Measurements from ENCODE around the gene LRP5. TPM values are rescaled to one million over a fixed set of nuclear protein-coding genes. Genes with fewer than 3 reads are reported as not detected.

The LRP5 gene
- polyA plus RNA-seq, 1 donor (not counting 4 experiments of a cell fraction or from before 2014, with no cell fraction given), result 6.6 TPM

GRCh38 chr11:68384530-68385081, 72.2 kb downstream of the LRP5 start:
- no peak for FAIRE-seq
- DNase-seq (ENCODE audit: low read depth, low spot score), result no peak
- no peaks in the 10 kb centered on the region for H3K9me1 ChIP-seq (ENCODE audit: control insufficient read depth, extremely low read depth, insufficient read depth, low read length)
- H3K27ac ChIP-seq (ENCODE audit: control insufficient read depth, insufficient read depth, low read length), result no peak overlapping the region
- TF ChIP-seq EZH2 (IDR thresholded peaks at IDR 0.05; ENCODE audit: low read length), result no peak
- TF ChIP-seq CTCF (optimal IDR thresholded peaks at IDR 0.05 in 1 of 3, IDR thresholded peaks at IDR 0.05 in 1 of 3, conservative IDR thresholded peaks at IDR 0.05 in 1 of 3; ENCODE audit: extremely low read depth in 1 of 3, insufficient read depth in 2 of 3, low read length in 3 of 3), result no peak
- no peaks in the 10 kb centered on the region for H3K27me3 ChIP-seq (ENCODE audit: control insufficient read depth, extremely low read depth, insufficient read depth, low read length)
- H3K36me3 ChIP-seq (ENCODE audit: control insufficient read depth in 2 of 2, extremely low read depth in 1 of 2, insufficient read depth in 2 of 2, low read length in 2 of 2), result peaks cover 10 to 16% of the 10 kb centered on the region in 2 experiments
- peaks cover 7% of the 10 kb centered on the region for H4K20me1 ChIP-seq (ENCODE audit: control insufficient read depth, extremely low read depth, insufficient read depth, low read length)
- H3K4me1 ChIP-seq (ENCODE audit: control insufficient read depth, extremely low read depth, insufficient read depth, low read length), result no peaks in the 10 kb centered on the region
- H3K4me2 ChIP-seq (ENCODE audit: control insufficient read depth, extremely low read depth, insufficient read depth, low read depth, low read length), result no peak overlapping the region
- no peaks in the 10 kb centered on the region for H3K9me3 ChIP-seq (ENCODE audit: control insufficient read depth, low read depth, low read length)
- no peaks in the 10 kb centered on the region for H3K79me2 ChIP-seq (ENCODE audit: control insufficient read depth, insufficient read depth, low read length)
- dilution Hi-C loops (cut with MboI; ENCODE audit: extremely low pct_ligation_motif_present, low sequenced_read_pairs), result no loop called here
- H2AFZ ChIP-seq (ENCODE audit: control insufficient read depth, low read length), result no peak overlapping the region
- H3K4me3 ChIP-seq (ENCODE audit: control insufficient read depth in 2 of 3, extremely low read depth in 1 of 3, insufficient read depth in 2 of 3, low read depth in 1 of 3, low read length in 3 of 3), result no peak overlapping the region
- H3K9ac ChIP-seq (ENCODE audit: control insufficient read depth, extremely low read depth, insufficient read depth, low read length), result no peak overlapping the region

DNA sequence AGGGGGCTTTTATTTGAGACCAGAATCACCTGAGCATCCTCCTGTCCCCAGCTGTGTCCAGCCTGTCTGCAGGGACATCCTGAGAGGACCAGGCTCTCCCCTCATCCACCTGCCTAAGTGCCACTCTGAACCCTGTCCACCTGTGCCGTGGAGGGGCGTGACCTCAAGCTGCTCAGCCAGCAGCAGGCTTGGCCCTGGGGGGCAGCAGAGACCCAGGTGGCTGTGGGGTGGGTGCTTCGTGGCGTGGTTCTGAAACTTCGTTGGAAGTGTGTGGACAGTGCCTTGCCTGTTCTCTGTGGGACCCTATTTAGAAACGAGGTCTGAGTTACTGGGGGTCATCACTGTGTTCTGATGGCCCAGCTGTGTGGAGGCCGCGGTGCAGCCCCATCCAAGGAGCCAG, 72.7 kb downstream of the LRP5 start:
- Histone ChIP-seq H3K9me1 (ENCODE audit: control insufficient read depth, extremely low read depth, insufficient read depth, low read length) (no peaks in the 10 kb centered on the region), H3K79me2 (ENCODE audit: control insufficient read depth, insufficient read depth, low read length) (no peaks in the 10 kb centered on the region), H3K9ac (ENCODE audit: control insufficient read depth, extremely low read depth, insufficient read depth, low read length) (no peak overlapping the region), H3K27me3 (ENCODE audit: control insufficient read depth, extremely low read depth, insufficient read depth, low read length) (no peaks in the 10 kb centered on the region), H3K4me1 (ENCODE audit: control insufficient read depth, extremely low read depth, insufficient read depth, low read length) (no peaks in the 10 kb centered on the region), H2AFZ (ENCODE audit: control insufficient read depth, low read length) (no peak overlapping the region), H4K20me1 (ENCODE audit: control insufficient read depth, extremely low read depth, insufficient read depth, low read length) (peaks cover 7% of the 10 kb centered on the region), H3K4me3 (ENCODE audit: control insufficient read depth in 2 of 3, extremely low read depth in 1 of 3, insufficient read depth in 2 of 3, low read depth in 1 of 3, low read length in 3 of 3) (no peak overlapping the region), H3K36me3 (ENCODE audit: control insufficient read depth in 2 of 2, extremely low read depth in 1 of 2, insufficient read depth in 2 of 2, low read length in 2 of 2) (peaks cover 14 to 20% of the 10 kb centered on the region in 2 experiments), H3K9me3 (ENCODE audit: control insufficient read depth, low read depth, low read length) (no peaks in the 10 kb centered on the region), H3K27ac (ENCODE audit: control insufficient read depth, insufficient read depth, low read length) (no peak overlapping the region), H3K4me2 (ENCODE audit: control insufficient read depth, extremely low read depth, insufficient read depth, low read depth, low read length) (no peak overlapping the region)
- no peak for TF ChIP-seq EZH2 (IDR thresholded peaks at IDR 0.05; ENCODE audit: low read length)
- no peak for TF ChIP-seq CTCF (optimal IDR thresholded peaks at IDR 0.05 in 1 of 3, IDR thresholded peaks at IDR 0.05 in 1 of 3, conservative IDR thresholded peaks at IDR 0.05 in 1 of 3; ENCODE audit: extremely low read depth in 1 of 3, insufficient read depth in 2 of 3, low read length in 3 of 3)
- DNase-seq (ENCODE audit: low read depth, low spot score) (no peak), FAIRE-seq (no peak)
- dilution Hi-C loops (cut with MboI; ENCODE audit: extremely low pct_ligation_motif_present, low sequenced_read_pairs), result no loop called here

All from keratinocyte (primary cell).